K562 (cell line): ENCODE data around the gene PRDM1. TPM values are rescaled to one million over a fixed set of nuclear protein-coding genes. Genes with fewer than 3 reads are reported as not detected.

Source experiments
- ATAC-seq: fragments of 200-7000 bp; cut with Tn5 transposase; 3 replicates; pipeline ENCODE4 v1.9.1; 2020; ENCODE audit warnings: moderate library complexity
- BruUV-seq: library from RNA; stranded (reverse); fragments of 400-500 nt; replicated peaks from 2 replicates; lab custom pipeline; 2021; lab: Mats Ljungman, UMichigan
- CTCF ChIA-PET: fragments of 300-600 bp; formaldehyde crosslinking; extraction: SDS; loops from one replicate; lab custom pipeline; 2021; ENCODE audit warnings: low intra/inter-chr PET ratio; lab: Yijun Ruan, JAX
- POLR2A ChIA-PET: fragments of 300-600, 350-650 bp; sonication (Branson Sonifier 250); formaldehyde crosslinking; extraction: SDS; loops from one replicate; lab custom pipeline; 2021; ENCODE audit warnings: antibody characterized with exemption, inconsistent platforms; lab: Yijun Ruan, JAX
- DNase-seq, 4 experiments: peaks; one replicate each; pipeline versions ENCODE4 v3.0.0 to v3.0.0-alpha.2; 2011 to 2018; ENCODE audit warnings: low spot score in 3 of 4, mixed read lengths in 3 of 4; ENCODE audit errors: extremely low read depth in 1 of 4
- FAIRE-seq: peaks from 2 replicates; lab custom pipeline; 2011; peaks lifted over from hg19 to GRCh38; lab: Jason Lieb, UNC
- H2AFZ ChIP-seq: 2 replicates; pipeline ENCODE4 v1.6.0; 2011; ENCODE audit warnings: low read depth, low read length, control low read depth, inconsistent platforms
- H3K27ac ChIP-seq: fragments of 200-600 bp; 3 replicates; pipeline ENCODE4 v1.8.0; 2011; ENCODE audit warnings: low read depth, mild to moderate bottlenecking, control low read depth, inconsistent platforms, low read length, moderate library complexity, mixed read lengths; ENCODE audit errors: extremely low read depth
- H3K27me3 ChIP-seq, 2 experiments: fragments of 300-600 bp in 1 of 2; 2 replicates in 1 of 2; 3 replicates in 1 of 2; pipeline versions ENCODE4 v1.6.0 to v1.8.0; 2011; ENCODE audit warnings: inconsistent platforms in 2 of 2, low read length in 2 of 2, mild to moderate bottlenecking in 1 of 2, mixed read lengths in 1 of 2, moderate library complexity in 1 of 2; ENCODE audit not compliant: control insufficient read depth in 2 of 2, insufficient read depth in 2 of 2
- H3K36me3 ChIP-seq: fragments of 300-600 bp; 3 replicates; pipeline ENCODE4 v1.8.0; 2011; ENCODE audit warnings: mild to moderate bottlenecking, low read length, inconsistent platforms; ENCODE audit not compliant: control insufficient read depth, insufficient read depth
- H3K4me1 ChIP-seq, 2 experiments: fragments of 200-600 bp in 1 of 2; replicated peaks in 1 of 2; 2 replicates in 1 of 2; 3 replicates in 1 of 2; pipeline versions ENCODE4 v1.5.1 to v1.8.0; 2011; ENCODE audit warnings: inconsistent platforms in 2 of 2, low read length in 2 of 2, mild to moderate bottlenecking in 1 of 2, mixed read lengths in 1 of 2, moderate library complexity in 1 of 2; ENCODE audit not compliant: control insufficient read depth in 2 of 2, insufficient read depth in 2 of 2
- H3K4me2 ChIP-seq: 2 replicates; pipeline ENCODE4 v1.6.1; 2011; ENCODE audit warnings: low read length, control low read depth, inconsistent platforms, mixed read lengths; ENCODE audit not compliant: insufficient read depth
- H3K4me3 ChIP-seq: fragments of 200-600 bp; sonication (generic), shearing (Covaris generic); 2 replicates; pipeline ENCODE4 v1.5.1; 2016; ENCODE audit warnings: control low read depth, inconsistent platforms
- H3K79me2 ChIP-seq: fragments of 200-600 bp; 3 replicates; pipeline ENCODE4 v1.8.0; 2011; ENCODE audit warnings: low read length, inconsistent platforms; ENCODE audit not compliant: control insufficient read depth, insufficient read depth
- H3K9ac ChIP-seq, 2 experiments: 2 replicates each; pipeline versions ENCODE4 v1.6.0 to v1.6.1; 2011; ENCODE audit warnings: low read depth in 2 of 2, low read length in 2 of 2, control low read depth in 1 of 2, inconsistent platforms in 1 of 2, mild to moderate bottlenecking in 1 of 2, mixed read lengths in 1 of 2; ENCODE audit not compliant: insufficient read depth in 1 of 2
- H3K9me1 ChIP-seq: one replicate; pipeline ENCODE4 v1.6.0; 2011; ENCODE audit warnings: inconsistent platforms, mild to moderate bottlenecking, low read length, moderate library complexity; ENCODE audit not compliant: control insufficient read depth, insufficient read depth
- H3K9me3 ChIP-seq: replicated peaks from 2 replicates; pipeline ENCODE4 v1.5.1; 2011; ENCODE audit warnings: low read depth, low read length, inconsistent platforms; ENCODE audit not compliant: control insufficient read depth, insufficient read depth
- H4K20me1 ChIP-seq: replicated peaks from 2 replicates; pipeline ENCODE4 v1.6.1; 2011; ENCODE audit warnings: low read length, inconsistent platforms, mixed read lengths; ENCODE audit not compliant: control insufficient read depth, insufficient read depth
- ARID1B ChIP-seq: fragments of 450-650 bp; IDR thresholded peaks from 2 replicates; pipeline ENCODE4 v1.6.1; 2016; ENCODE audit warnings: antibody characterized with exemption, mild to moderate bottlenecking, inconsistent platforms
- BACH1 ChIP-seq: fragments of 200-800 bp; sonication (Bioruptor generic); IDR thresholded peaks from 2 replicates; pipeline ENCODE4 v1.6.1; 2016; ENCODE audit warnings: missing genetic modification characterization, missing compliant biosample characterization
- BCL6 ChIP-seq: fragments of 250-450 bp; sonication (Bioruptor Pico); IDR thresholded peaks from 2 replicates; pipeline ENCODE4 v1.4.0; 2020
- CBFA2T3 ChIP-seq: fragments of 450-650 bp; IDR thresholded peaks from 2 replicates; pipeline ENCODE4 v1.6.1; 2017
- CSDE1 ChIP-seq, 2 experiments: fragments of 450-650 bp; IDR thresholded peaks; 2 replicates each; pipeline ENCODE4 v1.6.1; 2016; ENCODE audit warnings: mild to moderate bottlenecking in 1 of 2
- DPF2 ChIP-seq: fragments of 450-650 bp; IDR thresholded peaks from 2 replicates; pipeline ENCODE4 v1.6.1; 2016
- FOXK2 ChIP-seq, 2 experiments: fragments of 450-650 bp; IDR thresholded peaks in 1 of 2; conservative IDR thresholded peaks in 1 of 2; 2 replicates each; pipeline ENCODE4 v1.6.1; 2016; ENCODE audit warnings: low read depth in 2 of 2, mild to moderate bottlenecking in 1 of 2
- GTF2A2 ChIP-seq: IDR thresholded peaks from 2 replicates; pipeline ENCODE4 v1.6.1; 2016; ENCODE audit warnings: mild to moderate bottlenecking, missing genetic modification characterization, missing compliant biosample characterization
- HMBOX1 ChIP-seq: sonication (generic); IDR thresholded peaks from 2 replicates; pipeline ENCODE4 v1.6.1; 2016
- PRDM10 ChIP-seq: fragments of 450-650 bp; IDR thresholded peaks from 2 replicates; pipeline ENCODE4 v1.6.1; 2018; ENCODE audit not compliant: partially characterized antibody
- SMAD4 ChIP-seq: fragments of 250-450 bp; sonication (Bioruptor Pico); conservative IDR thresholded peaks from 2 replicates; pipeline ENCODE4 v1.8.0; 2021; ENCODE audit warnings: inconsistent platforms, mild to moderate bottlenecking, moderate library complexity
- SPI1 ChIP-seq: IDR thresholded peaks from 2 replicates; pipeline ENCODE4 v1.6.1; 2011; ENCODE audit warnings: low read depth, low read length, control low read depth, borderline replicate concordance
- TAL1 ChIP-seq: fragments of 450-650 bp; IDR thresholded peaks from 2 replicates; pipeline ENCODE4 v1.6.1; 2016; ENCODE audit warnings: mild to moderate bottlenecking
- TCF3 ChIP-seq: sonication (generic); formaldehyde crosslinking; IDR thresholded peaks from 2 replicates; pipeline ENCODE4 v1.4.0; 2020; ENCODE audit warnings: mild to moderate bottlenecking, missing genetic modification reagents
- U2AF1 ChIP-seq: fragments of 200-400 bp; formaldehyde crosslinking; optimal IDR thresholded peaks from 2 replicates; pipeline ENCODE3; 2017; ENCODE audit warnings: mild to moderate bottlenecking, low read depth, low read length, moderate library complexity
- WHSC1 ChIP-seq: IDR thresholded peaks from one replicate; pipeline ENCODE4 v1.6.1; 2012; ENCODE audit warnings: low read length, control low read depth, inconsistent platforms
- WGBS: fragments of 100-300 bp; shearing (Covaris generic); methylation state at CpG from one replicate; pipeline ENCODE4 v1.1.6; 2016; ENCODE audit warnings: low coverage, mixed read lengths; ENCODE audit not compliant: insufficient coverage; ENCODE audit errors: missing lambda C conversion rate; 5-methylcytosine and 5-hydroxymethylcytosine counted together
- in situ Hi-C: fragments of 300-500 bp; cut with MboI; formaldehyde crosslinking; loops from 4 replicates; pipeline ENCODE4 v1.15.0; 2018; ENCODE audit warnings: inconsistent platforms, mixed read lengths
- intact Hi-C: fragments of 100-400 bp; cut with micrococcal nuclease; formaldehyde crosslinking; loops from 2 replicates; pipeline ENCODE4 v1.14.2; 2022
- polyA plus RNA-seq, 8 experiments: library from polyadenylated mRNA; depleted of rRNA in 4 of 8; stranded (reverse) in 5 of 8; unstranded in 3 of 8; fragments of >200 nt; fragmentation: Nextera tagmentation in 2 of 8; fragmentation: Illumina TruSeq in 1 of 8; extraction: Ambion mirVana in 2 of 8; extraction: Trizol in 1 of 8; gene quantifications; 2 replicates each; pipeline versions ENCODE4 v1.2.1 to v1.2.3, GENCODE V29; 2011 to 2014; ENCODE audit warnings: inconsistent platforms in 1 of 8, missing spikeins in 1 of 8
- total RNA-seq, 7 experiments: library from RNA; depleted of rRNA in 6 of 7; stranded (reverse); fragments of >200 nt in 6 of 7; fragmentation: Illumina TruSeq in 2 of 7; extraction: Trizol in 2 of 7; gene quantifications; 2 replicates each; pipeline versions ENCODE4 v1.2.1 to v1.2.3, GENCODE V29; 2011 to 2021; ENCODE audit warnings: low replicate concordance in 1 of 7
- TF ChIP-seq, protein P1 (sequence below): fragments of 450-650 bp; formaldehyde crosslinking; conservative IDR thresholded peaks from 2 replicates; pipeline ENCODE4 v1.4.0; 2022; ENCODE audit warnings: mild to moderate bottlenecking, missing genetic modification characterization
- TF ChIP-seq, protein P2 (sequence below): IDR thresholded peaks from 2 replicates; pipeline ENCODE4 v1.6.1; 2014; ENCODE audit warnings: antibody characterized with exemption

Gene PRDM1
- total and polyA plus RNA-seq, 9 of the 15 experiments (the other 6 are each of a cell fraction or from before 2014, with no cell fraction given), result 0.09 to 0.89 (median 0.27) TPM

GRCh38 chr6:106060167-106060566 lies 26.0 kb upstream of the PRDM1 start:
- WGBS, result 0% methylated on average over 3 of the region's 3 CpGs
- Histone ChIP-seq H3K4me2 (no peak overlapping the region), H3K27me3 (peaks cover 0 to 2% of the 10 kb centered on the region in 2 experiments; a peak in 2 of 5 replicates), H2AFZ (no peak overlapping the region), H3K79me2 (no peaks in the 10 kb centered on the region), H4K20me1 (no peaks in the 10 kb centered on the region), H3K27ac (no peak overlapping the region), H3K4me3 (no peak overlapping the region), H3K9ac (no peak overlapping the region), H3K9me3 (no peaks in the 10 kb centered on the region), H3K4me1 (no peaks in the 10 kb centered on the region; a peak in 1 of 5 replicates), H3K9me1 (no peaks in the 10 kb centered on the region), H3K36me3 (no peaks in the 10 kb centered on the region)
- ChIA-PET POLR2A (interaction anchor here (2.0 kb wide), 1 partner anchor 10 kb away, joined by 4 read pairs; no protein-coding TSS in a partner anchor), CTCF (no interaction called here)
- ATAC-seq (0 out of 3 replicates have a peak, but pooled peaks have one; percentile 33), DNase-seq (peak in 1 of 4 experiments; percentile 33), FAIRE-seq (no peak)
- BruUV-seq, result no TSS peak
- intact Hi-C loops (no loop called here), in situ Hi-C loops (no loop called here)
- TF ChIP-seq TAL1, result peak; percentile 73
- no peak for TF ChIP-seq GTF2A2
- no peak for TF ChIP-seq BACH1 (tag)
- TF ChIP-seq, protein P1, sequence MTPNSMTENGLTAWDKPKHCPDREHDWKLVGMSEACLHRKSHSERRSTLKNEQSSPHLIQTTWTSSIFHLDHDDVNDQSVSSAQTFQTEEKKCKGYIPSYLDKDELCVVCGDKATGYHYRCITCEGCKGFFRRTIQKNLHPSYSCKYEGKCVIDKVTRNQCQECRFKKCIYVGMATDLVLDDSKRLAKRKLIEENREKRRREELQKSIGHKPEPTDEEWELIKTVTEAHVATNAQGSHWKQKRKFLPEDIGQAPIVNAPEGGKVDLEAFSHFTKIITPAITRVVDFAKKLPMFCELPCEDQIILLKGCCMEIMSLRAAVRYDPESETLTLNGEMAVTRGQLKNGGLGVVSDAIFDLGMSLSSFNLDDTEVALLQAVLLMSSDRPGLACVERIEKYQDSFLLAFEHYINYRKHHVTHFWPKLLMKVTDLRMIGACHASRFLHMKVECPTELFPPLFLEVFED (CRISPR knock-in tag), result no peak
- TF ChIP-seq, protein P2, sequence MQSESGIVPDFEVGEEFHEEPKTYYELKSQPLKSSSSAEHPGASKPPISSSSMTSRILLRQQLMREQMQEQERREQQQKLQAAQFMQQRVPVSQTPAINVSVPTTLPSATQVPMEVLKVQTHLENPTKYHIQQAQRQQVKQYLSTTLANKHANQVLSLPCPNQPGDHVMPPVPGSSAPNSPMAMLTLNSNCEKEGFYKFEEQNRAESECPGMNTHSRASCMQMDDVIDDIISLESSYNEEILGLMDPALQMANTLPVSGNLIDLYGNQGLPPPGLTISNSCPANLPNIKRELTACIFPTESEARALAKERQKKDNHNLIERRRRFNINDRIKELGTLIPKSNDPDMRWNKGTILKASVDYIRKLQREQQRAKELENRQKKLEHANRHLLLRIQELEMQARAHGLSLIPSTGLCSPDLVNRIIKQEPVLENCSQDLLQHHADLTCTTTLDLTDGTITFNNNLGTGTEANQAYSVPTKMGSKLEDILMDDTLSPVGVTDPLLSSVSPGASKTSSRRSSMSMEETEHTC, result no peak
- TF ChIP-seq CSDE1 (IDR thresholded peaks at IDR 0.05), result no peak
- no peak for TF ChIP-seq WHSC1
- TF ChIP-seq HMBOX1, result 0 out of 2 replicates have a peak, but pooled peaks have one; percentile 49
- no peak for TF ChIP-seq BCL6
- TF ChIP-seq SMAD4 (CRISPR knock-in tag), result no peak
- TF ChIP-seq TCF3, result peak; percentile 79
- TF ChIP-seq ARID1B, result peak; percentile 72
- 0 out of 4 replicates have a peak, but pooled peaks of 1 of the 2 experiments have one; percentile 27 for TF ChIP-seq FOXK2 (conservative IDR thresholded peaks at IDR 0.05 in 1 of 2, IDR thresholded peaks at IDR 0.05 in 1 of 2; ENCODE audit: low read depth in 2 of 2)
- peak; percentile 29; the same call in 1 of the 2 replicates for TF ChIP-seq DPF2
- TF ChIP-seq U2AF1, result no peak
- peak; percentile 45 for TF ChIP-seq PRDM10
- TF ChIP-seq SPI1, result peak; percentile 40; the same call in 1 of the 2 replicates
- peak; percentile 79 for TF ChIP-seq CBFA2T3
